Cardiac fibroblast (primary cell): ENCODE measurements around the gene PEMT.

ENCODE experiments used
- DNase-seq, 2 donors: peaks; one replicate each; pipeline versions ENCODE4 v3.0.0 to v3.0.0-alpha.2; 2010; ENCODE audit warnings: low read depth in 2 of 2
- H3K4me3 ChIP-seq, 2 donors: replicated peaks in 1 of 2; 1 replicate in 1 of 2; 2 replicates in 1 of 2; pipeline ENCODE4 v1.5.1; 2011; ENCODE audit warnings: low read depth in 2 of 2, low read length in 2 of 2, mild to moderate bottlenecking in 2 of 2, moderate library complexity in 1 of 2
- TF ChIP-seq, protein P1 (sequence below): IDR thresholded peaks from one replicate; pipeline ENCODE4 v1.5.1; 2011; ENCODE audit warnings: low read depth, mild to moderate bottlenecking, low read length, inconsistent platforms

Gene PEMT

GRCh38 chr17:17495536-17496188 lies 95.8 kb downstream of the PEMT start:
- DNase-seq: peak in 1 of 2 donors; percentile 39
- peak overlapping the region; percentile 60 to 72 for H3K4me3 ChIP-seq
- TF ChIP-seq, protein P1, sequence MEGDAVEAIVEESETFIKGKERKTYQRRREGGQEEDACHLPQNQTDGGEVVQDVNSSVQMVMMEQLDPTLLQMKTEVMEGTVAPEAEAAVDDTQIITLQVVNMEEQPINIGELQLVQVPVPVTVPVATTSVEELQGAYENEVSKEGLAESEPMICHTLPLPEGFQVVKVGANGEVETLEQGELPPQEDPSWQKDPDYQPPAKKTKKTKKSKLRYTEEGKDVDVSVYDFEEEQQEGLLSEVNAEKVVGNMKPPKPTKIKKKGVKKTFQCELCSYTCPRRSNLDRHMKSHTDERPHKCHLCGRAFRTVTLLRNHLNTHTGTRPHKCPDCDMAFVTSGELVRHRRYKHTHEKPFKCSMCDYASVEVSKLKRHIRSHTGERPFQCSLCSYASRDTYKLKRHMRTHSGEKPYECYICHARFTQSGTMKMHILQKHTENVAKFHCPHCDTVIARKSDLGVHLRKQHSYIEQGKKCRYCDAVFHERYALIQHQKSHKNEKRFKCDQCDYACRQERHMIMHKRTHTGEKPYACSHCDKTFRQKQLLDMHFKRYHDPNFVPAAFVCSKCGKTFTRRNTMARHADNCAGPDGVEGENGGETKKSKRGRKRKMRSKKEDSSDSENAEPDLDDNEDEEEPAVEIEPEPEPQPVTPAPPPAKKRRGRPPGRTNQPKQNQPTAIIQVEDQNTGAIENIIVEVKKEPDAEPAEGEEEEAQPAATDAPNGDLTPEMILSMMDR: no peak

DNA sequence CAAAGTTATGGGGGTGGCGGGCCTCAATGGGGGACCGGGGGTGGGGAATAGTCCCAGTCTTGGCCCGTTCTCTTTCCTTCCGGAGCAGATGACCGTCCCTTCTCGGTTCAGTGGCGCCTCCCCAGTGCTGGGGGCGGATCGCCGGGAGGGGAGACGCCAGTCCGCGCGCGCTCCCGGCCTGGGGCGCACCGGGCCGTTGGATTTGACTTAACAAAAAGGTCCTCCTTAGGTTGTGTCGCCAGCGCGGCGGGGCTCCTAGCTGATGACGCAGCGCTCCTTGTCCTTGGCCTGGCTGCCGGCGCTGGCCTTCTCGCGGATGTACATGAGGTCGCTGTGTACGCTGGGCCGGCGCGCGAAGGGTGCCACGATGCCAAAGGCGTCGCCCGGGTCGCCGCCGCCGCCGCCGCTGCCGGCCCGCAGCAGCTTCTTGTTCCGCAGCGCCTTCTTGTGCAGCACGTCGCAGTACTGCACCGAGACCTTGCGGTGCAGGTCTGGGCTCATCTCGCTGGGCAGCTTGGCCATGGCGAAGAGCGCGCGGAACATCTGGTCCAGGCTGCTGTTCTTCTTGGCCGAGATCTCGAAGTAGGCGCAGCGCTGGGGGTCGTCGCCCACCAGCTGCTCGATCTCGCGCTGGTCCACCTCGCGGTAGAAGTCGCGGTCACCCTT lies 96.5 kb downstream of the PEMT start:
- peak overlapping the region; percentile 60 to 72 for H3K4me3 ChIP-seq
- DNase-seq: peak; percentile 49 to 59
- TF ChIP-seq, protein P1: no peak

DNA sequence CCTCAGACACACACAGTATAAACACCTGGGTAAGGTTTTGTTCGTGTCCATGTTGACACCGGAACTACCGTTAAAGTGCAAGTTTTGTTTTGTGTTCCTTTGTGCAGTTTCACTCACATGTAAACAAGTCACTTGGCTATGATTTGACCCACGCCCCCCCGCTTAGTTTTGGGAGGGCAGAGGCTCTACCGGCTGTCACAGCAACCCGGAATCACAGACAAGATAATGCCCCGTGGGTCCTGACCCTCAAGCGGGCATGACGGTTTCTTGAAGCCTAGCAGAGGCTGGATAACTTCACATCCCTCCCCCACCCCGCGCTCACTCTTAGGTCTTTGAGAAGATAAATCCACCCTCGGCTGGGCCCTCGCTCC lies 97.0 kb downstream of the PEMT start:
- peak in 1 of 2 donors; percentile 30 for DNase-seq
- TF ChIP-seq, protein P1: no peak
- peak overlapping the region; percentile 60 to 72 for H3K4me3 ChIP-seq

- DNase-seq: peak in 1 of 2 donors; percentile 19
- TF ChIP-seq, protein P1: no peak
- H3K4me3 ChIP-seq: peak overlapping the region in 1 of 2 donors; percentile 72
These were observed 97.5 kb downstream of the PEMT start for GRCh38 chr17:17493986-17494466.

DNA sequence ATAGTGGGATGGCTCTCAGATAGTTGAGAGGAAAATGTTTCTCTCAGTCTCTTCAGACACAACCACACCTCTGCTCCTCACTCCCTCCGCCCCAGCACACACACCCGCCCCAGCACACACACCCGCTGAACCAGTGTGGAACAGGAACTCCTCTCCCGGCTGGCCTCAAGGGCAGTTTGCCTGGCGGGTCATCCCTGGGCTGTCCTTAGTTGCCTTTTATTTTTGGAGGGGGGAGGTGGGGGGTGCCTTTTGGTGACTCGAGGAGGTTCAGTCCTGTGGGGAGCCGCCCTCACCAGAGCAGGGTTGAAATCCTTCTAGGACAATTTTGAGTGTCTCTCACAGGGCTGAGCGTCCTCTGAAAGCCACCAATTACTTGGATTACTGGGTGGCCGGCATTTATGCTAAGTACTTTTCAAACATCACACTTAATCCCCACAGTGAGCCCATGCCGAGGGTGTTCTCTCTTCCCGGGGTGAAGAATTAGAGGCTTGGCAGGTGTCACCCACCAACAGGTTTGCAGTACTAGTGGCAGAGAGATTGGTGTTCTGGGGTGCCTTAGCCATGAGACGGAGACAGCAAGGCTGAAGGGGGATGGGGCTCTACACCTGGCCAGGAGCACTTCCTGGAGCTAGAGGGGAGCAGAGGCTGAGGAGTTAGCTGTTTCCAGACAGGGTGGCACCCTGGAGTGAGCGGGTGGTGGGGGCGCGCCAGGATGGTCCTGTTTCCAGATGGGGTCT lies 98.1 kb downstream of the PEMT start:
- peak; percentile 29 to 36 for DNase-seq
- H3K4me3 ChIP-seq: peak overlapping the region in 1 of 2 donors; percentile 72
- TF ChIP-seq, protein P1: no peak

GRCh38 chr17:17492571-17492970 lies 98.9 kb downstream of the PEMT start:
- TF ChIP-seq, protein P1: no peak

More at GRCh38 chr17:17492571-17492970, 98.9 kb downstream of the PEMT start:
- DNase-seq: no peak
- H3K4me3 ChIP-seq: no peak overlapping the region
